CD14-positive monocyte (primary cell): ENCODE measurements around the gene LGR4. TPM values are rescaled to one million over a fixed set of nuclear protein-coding genes. Genes with fewer than 3 reads are reported as not detected.

Source experiments
- DNase-seq, 3 donors: peaks; one replicate each; pipeline ENCODE4 v3.0.0-alpha.2; 2011 to 2022
- H2AFZ ChIP-seq: 2 replicates; pipeline ENCODE4 v1.6.0; 2012; ENCODE audit warnings: mild to moderate bottlenecking, low read depth, low read length, inconsistent platforms; ENCODE audit not compliant: insufficient read depth, poor library complexity, severe bottlenecking
- H3K27ac ChIP-seq, 2 donors: 1 replicate in 1 of 2; 2 replicates in 1 of 2; pipeline ENCODE4 v1.5.1; 2012 to 2013; ENCODE audit warnings: low read length in 2 of 2, control low read depth in 1 of 2, inconsistent platforms in 1 of 2, low read depth in 1 of 2, mild to moderate bottlenecking in 1 of 2
- H3K27me3 ChIP-seq, 2 donors: one replicate each; pipeline versions ENCODE4 v1.6.0 to v1.6.1; 2011 to 2013; ENCODE audit warnings: low read length in 2 of 2; ENCODE audit not compliant: control insufficient read depth in 2 of 2, insufficient read depth in 2 of 2
- H3K36me3 ChIP-seq, 2 donors: replicated peaks in 1 of 2; 1 replicate in 1 of 2; 2 replicates in 1 of 2; pipeline versions ENCODE4 v1.5.1 to v1.6.1; 2012 to 2013; ENCODE audit warnings: low read length in 2 of 2, control low read depth in 1 of 2, inconsistent platforms in 1 of 2, mild to moderate bottlenecking in 1 of 2; ENCODE audit not compliant: insufficient read depth in 2 of 2, control insufficient read depth in 1 of 2
- H3K4me1 ChIP-seq, 2 donors: 1 replicate in 1 of 2; 2 replicates in 1 of 2; pipeline versions ENCODE4 v1.5.1 to v1.6.1; 2012 to 2013; ENCODE audit warnings: low read length in 2 of 2, control low read depth in 1 of 2, inconsistent platforms in 1 of 2, mild to moderate bottlenecking in 1 of 2, moderate library complexity in 1 of 2; ENCODE audit not compliant: insufficient read depth in 2 of 2, control insufficient read depth in 1 of 2
- H3K4me2 ChIP-seq: replicated peaks from 2 replicates; pipeline ENCODE3; 2012; ENCODE audit warnings: low read length, moderate library complexity, mild to moderate bottlenecking; ENCODE audit not compliant: poor library complexity, severe bottlenecking; ENCODE audit errors: extremely low read depth
- H3K4me3 ChIP-seq, 3 experiments: fragments of 200-600 bp in 1 of 3; sonication (generic) in 1 of 3; replicated peaks in 1 of 3; 1 replicate in 2 of 3; 2 replicates in 1 of 3; pipeline ENCODE4 v1.5.1; 2011 to 2013; ENCODE audit warnings: low read length in 3 of 3, mild to moderate bottlenecking in 3 of 3, control low read depth in 2 of 3, low read depth in 2 of 3, inconsistent platforms in 1 of 3, moderate library complexity in 1 of 3
- H3K79me2 ChIP-seq: 2 replicates; pipeline ENCODE4 v1.6.0; 2012; ENCODE audit warnings: mild to moderate bottlenecking, control low read depth, inconsistent platforms, low read length, moderate library complexity; ENCODE audit not compliant: insufficient read depth
- H3K9ac ChIP-seq: 2 replicates; pipeline ENCODE4 v1.6.0; 2017; ENCODE audit warnings: low read length, mild to moderate bottlenecking; ENCODE audit not compliant: insufficient read depth, poor library complexity, severe bottlenecking
- H3K9me3 ChIP-seq, 2 donors: replicated peaks in 1 of 2; 1 replicate in 1 of 2; 2 replicates in 1 of 2; pipeline versions ENCODE4 v1.5.1 to v1.6.1; 2012 to 2013; ENCODE audit warnings: low read length in 2 of 2, control low read depth in 1 of 2; ENCODE audit not compliant: control insufficient read depth in 1 of 2, insufficient read depth in 1 of 2
- H4K20me1 ChIP-seq: 2 replicates; pipeline ENCODE4 v1.6.0; 2012; ENCODE audit warnings: mild to moderate bottlenecking, low read length, control low read depth, moderate library complexity; ENCODE audit not compliant: insufficient read depth
- H3K27ac Mint-ChIP-seq, 7 donors: one replicate each; pipeline ENCODE4 v1.8.0; 2020; ENCODE audit warnings: mild to moderate bottlenecking in 7 of 7, mixed read lengths in 7 of 7, moderate library complexity in 6 of 7, inconsistent platforms in 2 of 7
- H3K27me3 Mint-ChIP-seq, 3 donors: one replicate each; pipeline ENCODE4 v1.8.0; 2021 to 2022; ENCODE audit warnings: low read depth in 3 of 3, mild to moderate bottlenecking in 3 of 3, mixed read lengths in 3 of 3, moderate library complexity in 3 of 3, inconsistent platforms in 1 of 3
- H3K36me3 Mint-ChIP-seq, 2 donors: one replicate each; pipeline ENCODE4 v1.8.0; 2020; ENCODE audit warnings: mixed read lengths in 2 of 2, inconsistent platforms in 1 of 2, mild to moderate bottlenecking in 1 of 2
- H3K4me1 Mint-ChIP-seq: one replicate; pipeline ENCODE4 v1.8.0; 2020; ENCODE audit warnings: mild to moderate bottlenecking, mixed read lengths
- H3K4me3 Mint-ChIP-seq, 2 donors: one replicate each; pipeline ENCODE4 v1.8.0; 2020; ENCODE audit warnings: mild to moderate bottlenecking in 2 of 2, mixed read lengths in 2 of 2, moderate library complexity in 1 of 2
- H3K9me3 Mint-ChIP-seq, 7 donors: one replicate each; pipeline ENCODE4 v1.8.0; 2020 to 2022; ENCODE audit warnings: mixed read lengths in 7 of 7, mild to moderate bottlenecking in 6 of 7, moderate library complexity in 6 of 7, inconsistent platforms in 2 of 7
- CTCF ChIP-seq: fragments of 200-600 bp; IDR thresholded peaks from one replicate; pipeline ENCODE4 v1.8.0; 2022; ENCODE audit warnings: antibody characterized with exemption, mild to moderate bottlenecking
- WGBS: methylation state at CpG from one replicate; pipeline ENCODE4 v1.1.5; 2013; ENCODE audit warnings: missing lambda C conversion rate; ENCODE audit not compliant: insufficient coverage; 5-methylcytosine and 5-hydroxymethylcytosine counted together
- intact Hi-C, 2 donors: fragments of 100-400 bp; cut with micrococcal nuclease; formaldehyde crosslinking; loops; one replicate each; pipeline versions ENCODE4 v1.15.0 to v1.15.1; 2023
- polyA plus RNA-seq, 3 donors: library from polyadenylated mRNA; depleted of rRNA in 1 of 3; unstranded in 2 of 3; stranded (reverse) in 1 of 3; fragments of 300-500 nt in 2 of 3; fragments of >200 nt in 1 of 3; fragmentation: Illumina TruSeq in 2 of 3; gene quantifications; 1 replicate in 2 of 3; 2 replicates in 1 of 3; pipeline ENCODE4 v1.2.3, GENCODE V29; 2012 to 2021

LGR4 gene
- polyA plus RNA-seq, 3 donors: 0.67 to 0.92 (median 0.72) TPM

- Histone ChIP-seq H3K9me3 (no peaks in the 10 kb centered on the region), H3K9ac (no peak overlapping the region), H3K36me3 (no peaks in the 10 kb centered on the region), H3K27ac (no peak overlapping the region), H3K79me2 (no peaks in the 10 kb centered on the region), H3K27me3 (no peaks in the 10 kb centered on the region), H3K4me3 (no peak overlapping the region), H3K4me1 (no peaks in the 10 kb centered on the region), H4K20me1 (no peaks in the 10 kb centered on the region), H3K4me2 (no peak overlapping the region), H2AFZ (no peak overlapping the region)
- intact Hi-C loops: no loop called here
- no peaks in the 10 kb centered on the region for H3K27me3 Mint-ChIP-seq
- DNase-seq: no peak
- no peaks in the 10 kb centered on the region for H3K4me1 Mint-ChIP-seq
- no peak for TF ChIP-seq CTCF
- H3K36me3 Mint-ChIP-seq: no peaks in the 10 kb centered on the region
- no peak overlapping the region for H3K4me3 Mint-ChIP-seq
- H3K27ac Mint-ChIP-seq: no peak overlapping the region
- peaks cover 0 to 3% (median 0%) of the 10 kb centered on the region in 7 donors for H3K9me3 Mint-ChIP-seq
These were observed 15.7 kb downstream of the LGR4 start for GRCh38 chr11:27456795-27457329.

GRCh38 chr11:27456140-27456794 is 16.3 kb downstream of the LGR4 start:
- intact Hi-C loops: no loop called here
- WGBS: no CpG with 5 or more reads among the region's 2 CpGs
- Histone ChIP-seq H3K4me2 (no peak overlapping the region), H2AFZ (no peak overlapping the region), H3K4me3 (no peak overlapping the region), H3K4me1 (no peaks in the 10 kb centered on the region), H3K27me3 (no peaks in the 10 kb centered on the region), H4K20me1 (no peaks in the 10 kb centered on the region), H3K79me2 (no peaks in the 10 kb centered on the region), H3K9ac (no peak overlapping the region), H3K36me3 (no peaks in the 10 kb centered on the region), H3K27ac (no peak overlapping the region), H3K9me3 (no peaks in the 10 kb centered on the region)
- Mint-ChIP-seq H3K27me3 (no peaks in the 10 kb centered on the region), H3K27ac (no peak overlapping the region), H3K4me3 (no peak overlapping the region), H3K36me3 (no peaks in the 10 kb centered on the region), H3K4me1 (no peaks in the 10 kb centered on the region), H3K9me3 (peaks cover 0 to 3% (median 0%) of the 10 kb centered on the region in 7 donors)
- no peak for DNase-seq
- no peak for TF ChIP-seq CTCF
